ENCODE measurements around the gene COLEC12. TPM values are rescaled to one million over a fixed set of nuclear protein-coding genes. Genes with fewer than 3 reads are reported as not detected.

The COLEC12 gene
- total RNA-seq, 1 donor from 2014 or later: 157 TPM

DNA sequence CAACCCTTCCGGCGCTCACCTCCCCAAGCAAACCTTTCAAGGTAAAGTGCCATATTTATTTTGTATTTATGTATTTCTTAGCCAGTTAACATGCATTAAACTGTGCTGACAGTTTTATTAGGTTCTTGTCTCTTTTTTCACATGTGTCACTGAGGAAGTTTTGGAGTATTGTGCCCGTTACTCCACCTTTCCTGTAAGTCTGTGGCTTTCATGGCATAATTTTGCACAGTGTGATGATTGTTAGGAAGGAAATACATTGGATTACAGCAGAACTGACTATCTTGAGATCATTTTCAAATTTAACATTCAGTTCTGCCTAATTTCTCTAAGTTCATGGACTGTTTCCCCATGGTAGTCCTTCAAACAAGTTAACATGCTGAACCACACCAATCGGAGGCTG, 67.7 kb downstream of the COLEC12 start:
- TF ChIP-seq, protein P1, sequence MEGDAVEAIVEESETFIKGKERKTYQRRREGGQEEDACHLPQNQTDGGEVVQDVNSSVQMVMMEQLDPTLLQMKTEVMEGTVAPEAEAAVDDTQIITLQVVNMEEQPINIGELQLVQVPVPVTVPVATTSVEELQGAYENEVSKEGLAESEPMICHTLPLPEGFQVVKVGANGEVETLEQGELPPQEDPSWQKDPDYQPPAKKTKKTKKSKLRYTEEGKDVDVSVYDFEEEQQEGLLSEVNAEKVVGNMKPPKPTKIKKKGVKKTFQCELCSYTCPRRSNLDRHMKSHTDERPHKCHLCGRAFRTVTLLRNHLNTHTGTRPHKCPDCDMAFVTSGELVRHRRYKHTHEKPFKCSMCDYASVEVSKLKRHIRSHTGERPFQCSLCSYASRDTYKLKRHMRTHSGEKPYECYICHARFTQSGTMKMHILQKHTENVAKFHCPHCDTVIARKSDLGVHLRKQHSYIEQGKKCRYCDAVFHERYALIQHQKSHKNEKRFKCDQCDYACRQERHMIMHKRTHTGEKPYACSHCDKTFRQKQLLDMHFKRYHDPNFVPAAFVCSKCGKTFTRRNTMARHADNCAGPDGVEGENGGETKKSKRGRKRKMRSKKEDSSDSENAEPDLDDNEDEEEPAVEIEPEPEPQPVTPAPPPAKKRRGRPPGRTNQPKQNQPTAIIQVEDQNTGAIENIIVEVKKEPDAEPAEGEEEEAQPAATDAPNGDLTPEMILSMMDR (IDR thresholded peaks at IDR 0.05; ENCODE audit: unreplicated experiment): no peak
- Mint-ChIP-seq H3K9me3 (ENCODE audit: unreplicated experiment) (no peaks in the 10 kb centered on the region), H3K4me1 (ENCODE audit: unreplicated experiment) (peaks cover 19% of the 10 kb centered on the region), H3K4me3 (ENCODE audit: unreplicated experiment) (no peak overlapping the region), H3K36me3 (ENCODE audit: low read depth, unreplicated experiment) (no peaks in the 10 kb centered on the region), H3K27me3 (ENCODE audit: unreplicated experiment) (peaks cover 4% of the 10 kb centered on the region), H3K27ac (ENCODE audit: unreplicated experiment) (no peak overlapping the region)
- DNase-seq (ENCODE audit: low spot score): no peak

GRCh38 chr18:429030-429429, 71.5 kb downstream of the COLEC12 start:
- Mint-ChIP-seq H3K27ac (ENCODE audit: unreplicated experiment) (no peak overlapping the region), H3K9me3 (ENCODE audit: unreplicated experiment) (no peaks in the 10 kb centered on the region)

GRCh38 chr18:427005-427404, 73.5 kb downstream of the COLEC12 start:
- TF ChIP-seq, protein P1 (IDR thresholded peaks at IDR 0.05; ENCODE audit: unreplicated experiment): no peak
- Mint-ChIP-seq H3K4me1 (ENCODE audit: unreplicated experiment) (peaks cover 25% of the 10 kb centered on the region), H3K27ac (ENCODE audit: unreplicated experiment) (no peak overlapping the region), H3K27me3 (ENCODE audit: unreplicated experiment) (peaks cover 4% of the 10 kb centered on the region), H3K9me3 (ENCODE audit: unreplicated experiment) (no peaks in the 10 kb centered on the region), H3K4me3 (ENCODE audit: unreplicated experiment) (no peak overlapping the region), H3K36me3 (ENCODE audit: low read depth, unreplicated experiment) (peaks cover 10% of the 10 kb centered on the region)
- no peak for DNase-seq (ENCODE audit: low spot score)

More at GRCh38 chr18:429030-429429, 71.5 kb downstream of the COLEC12 start:
- DNase-seq (ENCODE audit: low spot score): no peak
- TF ChIP-seq, protein P1 (IDR thresholded peaks at IDR 0.05; ENCODE audit: unreplicated experiment): no peak
- Mint-ChIP-seq H3K36me3 (ENCODE audit: low read depth, unreplicated experiment) (peaks cover 7% of the 10 kb centered on the region), H3K4me1 (ENCODE audit: unreplicated experiment) (peaks cover 24% of the 10 kb centered on the region), H3K27me3 (ENCODE audit: unreplicated experiment) (peaks cover 4% of the 10 kb centered on the region), H3K4me3 (ENCODE audit: unreplicated experiment) (no peak overlapping the region)

GRCh38 chr18:425106-425745, 75.3 kb downstream of the COLEC12 start:
- Mint-ChIP-seq H3K4me1 (ENCODE audit: unreplicated experiment) (peaks cover 25% of the 10 kb centered on the region), H3K27ac (ENCODE audit: unreplicated experiment) (peak overlapping the region; percentile 16), H3K27me3 (ENCODE audit: unreplicated experiment) (peaks cover 4% of the 10 kb centered on the region), H3K36me3 (ENCODE audit: low read depth, unreplicated experiment) (peaks cover 10% of the 10 kb centered on the region), H3K9me3 (ENCODE audit: unreplicated experiment) (no peaks in the 10 kb centered on the region), H3K4me3 (ENCODE audit: unreplicated experiment) (no peak overlapping the region)
- TF ChIP-seq, protein P1 (IDR thresholded peaks at IDR 0.05; ENCODE audit: unreplicated experiment): no peak
- DNase-seq (ENCODE audit: low spot score): no peak

GRCh38 chr18:424668-425067, 75.8 kb downstream of the COLEC12 start:
- peaks cover 2% of the 10 kb centered on the region for H3K27me3 Mint-ChIP-seq (ENCODE audit: unreplicated experiment)
- peaks cover 25% of the 10 kb centered on the region for H3K4me1 Mint-ChIP-seq (ENCODE audit: unreplicated experiment)
- no peak overlapping the region for H3K4me3 Mint-ChIP-seq (ENCODE audit: unreplicated experiment)
- DNase-seq (ENCODE audit: low spot score): no peak
- H3K27ac Mint-ChIP-seq (ENCODE audit: unreplicated experiment): no peak overlapping the region
- H3K9me3 Mint-ChIP-seq (ENCODE audit: unreplicated experiment): no peaks in the 10 kb centered on the region
- TF ChIP-seq, protein P1 (IDR thresholded peaks at IDR 0.05; ENCODE audit: unreplicated experiment): no peak
- peaks cover 10% of the 10 kb centered on the region for H3K36me3 Mint-ChIP-seq (ENCODE audit: low read depth, unreplicated experiment)

Data from endothelial cell (in vitro differentiated cells).